Testis (tissue), 3 donors: Measurements from ENCODE around the gene MT1X. TPM values are rescaled to one million over a fixed set of nuclear protein-coding genes. Genes with fewer than 3 reads are reported as not detected.

Experiments
- DNase-seq: peaks from one replicate; pipeline ENCODE4 v3.0.0-alpha.2; 2019
- H3K27ac ChIP-seq, 2 donors: fragments of 200-600 bp; sonication (generic); one replicate each; pipeline ENCODE4 v1.5.1; 2019
- H3K27me3 ChIP-seq: fragments of 200-600 bp; sonication (generic); one replicate; pipeline ENCODE4 v1.5.1; 2019
- H3K36me3 ChIP-seq: fragments of 200-600 bp; sonication (generic); one replicate; pipeline ENCODE4 v1.5.1; 2017; ENCODE audit warnings: low read depth; ENCODE audit errors: missing control alignments
- H3K4me1 ChIP-seq: fragments of 200-600 bp; sonication (generic); one replicate; pipeline ENCODE4 v1.5.1; 2019
- H3K4me3 ChIP-seq, 2 donors: fragments of 200-600 bp; sonication (generic); one replicate each; pipeline ENCODE4 v1.5.1; 2017 to 2019
- H3K9me3 ChIP-seq: fragments of 200-600 bp; sonication (generic); one replicate; pipeline ENCODE4 v1.5.1; 2017
- POLR2A ChIP-seq: fragments of 450-650 bp; IDR thresholded peaks from one replicate; pipeline ENCODE4 v1.6.1; 2017; ENCODE audit warnings: antibody characterized with exemption, mild to moderate bottlenecking, moderate library complexity
- WGBS, 2 donors: methylation state at CpG; one replicate each; pipeline ENCODE4 v1.1.5; 2018; 5-methylcytosine and 5-hydroxymethylcytosine counted together
- intact Hi-C: fragments of 100-400 bp; cut with DNase I; formaldehyde crosslinking; loops from one replicate; pipeline ENCODE4 v1.15.1; 2023; ENCODE audit warnings: low total_unique reads
- polyA plus RNA-seq: library from polyadenylated mRNA; stranded (reverse); fragments of 350-450 nt; fragmentation: Illumina TruSeq; extraction: RNeasy Lipid Tissue Mini Kit (QIAGEN cat#74804); gene quantifications from one replicate; pipeline ENCODE4 v1.2.3, GENCODE V29; 2014; ENCODE audit warnings: low read depth, low replicate concordance; ENCODE audit not compliant: insufficient read depth
- total RNA-seq, 2 donors: library from RNA; depleted of rRNA; stranded (reverse); fragments of >200 nt; gene quantifications; one replicate each; pipeline ENCODE4 v1.2.3, GENCODE V29; 2016
- TF ChIP-seq, protein P1 (sequence below), 3 experiments: fragments of 450-650 bp in 2 of 3; fragments of 200-600 bp in 1 of 3; sonication (generic) in 1 of 3; IDR thresholded peaks; one replicate each; pipeline ENCODE4 v1.5.1; 2016 to 2019; ENCODE audit warnings: antibody characterized with exemption in 3 of 3, mild to moderate bottlenecking in 2 of 3, moderate library complexity in 1 of 3

Gene MT1X
- total and polyA plus RNA-seq, 3 donors from 2014 or later: 51.7 to 180 (median 77.0) TPM

GRCh38 chr16:56645311-56645710, 37.0 kb upstream of the MT1X start:
- no peaks in the 10 kb centered on the region for H3K36me3 ChIP-seq
- intact Hi-C loops: no loop called here
- H3K4me1 ChIP-seq: peaks cover 9% of the 10 kb centered on the region
- no peak overlapping the region for H3K27ac ChIP-seq
- WGBS, 2 donors: 73 to 87% methylated on average over 1 of the region's 1 CpG
- TF ChIP-seq POLR2A: no peak
- TF ChIP-seq, protein P1, sequence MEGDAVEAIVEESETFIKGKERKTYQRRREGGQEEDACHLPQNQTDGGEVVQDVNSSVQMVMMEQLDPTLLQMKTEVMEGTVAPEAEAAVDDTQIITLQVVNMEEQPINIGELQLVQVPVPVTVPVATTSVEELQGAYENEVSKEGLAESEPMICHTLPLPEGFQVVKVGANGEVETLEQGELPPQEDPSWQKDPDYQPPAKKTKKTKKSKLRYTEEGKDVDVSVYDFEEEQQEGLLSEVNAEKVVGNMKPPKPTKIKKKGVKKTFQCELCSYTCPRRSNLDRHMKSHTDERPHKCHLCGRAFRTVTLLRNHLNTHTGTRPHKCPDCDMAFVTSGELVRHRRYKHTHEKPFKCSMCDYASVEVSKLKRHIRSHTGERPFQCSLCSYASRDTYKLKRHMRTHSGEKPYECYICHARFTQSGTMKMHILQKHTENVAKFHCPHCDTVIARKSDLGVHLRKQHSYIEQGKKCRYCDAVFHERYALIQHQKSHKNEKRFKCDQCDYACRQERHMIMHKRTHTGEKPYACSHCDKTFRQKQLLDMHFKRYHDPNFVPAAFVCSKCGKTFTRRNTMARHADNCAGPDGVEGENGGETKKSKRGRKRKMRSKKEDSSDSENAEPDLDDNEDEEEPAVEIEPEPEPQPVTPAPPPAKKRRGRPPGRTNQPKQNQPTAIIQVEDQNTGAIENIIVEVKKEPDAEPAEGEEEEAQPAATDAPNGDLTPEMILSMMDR (IDR thresholded peaks at IDR 0.05): no peak
- no peak overlapping the region for H3K4me3 ChIP-seq
- no peaks in the 10 kb centered on the region for H3K27me3 ChIP-seq
- H3K9me3 ChIP-seq: no peaks in the 10 kb centered on the region
- no peak for DNase-seq

- Histone ChIP-seq H3K36me3 (no peaks in the 10 kb centered on the region), H3K9me3 (no peaks in the 10 kb centered on the region), H3K4me1 (peaks cover 9% of the 10 kb centered on the region), H3K4me3 (no peak overlapping the region), H3K27me3 (no peaks in the 10 kb centered on the region), H3K27ac (no peak overlapping the region)
- no peak for DNase-seq
- intact Hi-C loops: no loop called here
- no peak for TF ChIP-seq POLR2A
- TF ChIP-seq, protein P1 (IDR thresholded peaks at IDR 0.05): no peak
- WGBS, 2 donors: 0% methylated on average over 1 of the region's 1 CpG
Measured at GRCh38 chr16:56645838-56646237, 36.4 kb upstream of the MT1X start.

DNA sequence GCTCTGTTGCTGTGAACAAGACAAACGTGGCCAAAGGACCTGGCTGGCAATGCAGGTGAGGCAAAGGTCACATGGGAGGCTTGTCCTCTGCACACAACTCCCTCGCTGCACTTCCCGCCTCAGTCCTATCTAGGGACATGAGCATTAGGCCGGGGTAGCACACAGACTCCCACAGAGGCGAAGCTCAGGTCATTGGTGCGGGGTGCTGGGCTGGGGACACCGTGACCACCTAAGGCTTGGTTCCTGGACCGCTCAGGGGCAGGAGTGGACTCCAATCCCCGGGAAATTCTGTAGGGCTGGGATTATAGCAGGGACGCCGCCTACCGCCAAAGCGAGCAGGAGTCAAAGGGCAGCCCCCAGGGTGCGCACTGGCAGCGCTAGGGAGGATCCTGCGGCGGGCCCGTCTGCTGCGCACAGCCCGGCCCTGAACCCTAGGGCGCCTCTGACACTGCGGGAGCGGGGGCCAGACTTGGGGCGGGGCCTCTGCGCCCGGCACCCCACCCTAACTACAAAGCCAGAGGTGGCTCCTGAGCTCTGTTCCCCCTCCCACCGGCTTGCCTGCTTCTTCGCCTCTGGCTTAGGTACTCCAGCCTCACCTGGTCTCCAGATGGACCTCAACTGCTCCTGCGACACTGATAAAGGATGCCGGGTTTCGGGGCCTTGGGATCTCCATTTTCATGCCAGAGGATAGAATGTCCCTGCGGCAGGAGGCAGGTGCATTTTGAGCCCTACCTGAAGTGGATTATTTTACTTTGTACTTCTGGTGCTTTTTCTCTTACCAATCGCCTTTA, 34.4 kb upstream of the MT1X start:
- H3K27me3 ChIP-seq: no peaks in the 10 kb centered on the region
- intact Hi-C loops: no loop called here
- DNase-seq: no peak
- WGBS, 2 donors: 33 to 53% methylated on average over 7 to 33 of the region's 33 CpGs
- peaks cover 8% of the 10 kb centered on the region for H3K4me1 ChIP-seq
- no peak overlapping the region for H3K4me3 ChIP-seq
- no peak overlapping the region for H3K27ac ChIP-seq
- no peaks in the 10 kb centered on the region for H3K36me3 ChIP-seq
- TF ChIP-seq POLR2A: no peak
- TF ChIP-seq, protein P1 (IDR thresholded peaks at IDR 0.05): no peak
- H3K9me3 ChIP-seq: no peaks in the 10 kb centered on the region

DNA sequence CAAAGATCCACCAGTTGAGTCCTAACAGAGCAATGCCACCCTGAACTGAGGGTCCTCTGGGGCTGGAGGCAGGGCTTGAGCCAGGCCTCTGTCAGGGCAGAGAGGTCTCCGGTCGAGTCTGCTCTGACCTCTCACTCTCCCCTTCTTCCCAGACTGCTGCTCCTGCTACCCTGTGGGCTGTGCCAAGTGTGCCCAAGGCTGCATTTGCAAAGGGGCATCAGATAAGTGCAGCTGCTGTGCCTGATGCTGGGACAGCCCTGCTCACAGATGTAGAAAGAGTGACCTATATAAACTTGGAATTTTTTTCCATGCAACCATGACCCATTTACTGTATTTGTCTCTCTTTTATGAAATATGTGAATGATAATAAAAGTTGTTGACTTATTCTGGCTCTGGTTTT, 33.0 kb upstream of the MT1X start:
- TF ChIP-seq, protein P1 (IDR thresholded peaks at IDR 0.05): no peak
- TF ChIP-seq POLR2A: no peak

DNA sequence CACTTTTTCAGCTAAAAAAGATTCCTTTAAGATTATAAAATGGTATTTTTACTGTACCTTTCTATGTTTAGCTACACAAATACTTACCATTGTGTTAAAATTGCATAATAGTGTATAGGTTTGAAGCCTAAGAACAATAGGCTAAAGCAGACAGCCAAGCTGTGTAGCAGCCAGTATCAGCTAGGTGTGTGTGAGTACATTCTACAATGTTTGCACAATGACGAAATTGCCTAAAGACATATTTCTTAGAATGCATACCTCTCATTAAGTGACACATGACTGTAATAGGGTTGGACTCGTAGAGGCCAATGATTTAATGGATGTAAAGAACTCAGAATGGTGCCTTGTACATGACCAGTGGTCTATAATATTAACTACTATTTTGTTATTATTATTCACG, 32.5 kb upstream of the MT1X start:
- 92 to 93% methylated on average over 3 of the region's 3 CpGs for WGBS, 2 donors

More for the DNA sequence above, 33.0 kb upstream of the MT1X start:
- H3K4me1 ChIP-seq: no peaks in the 10 kb centered on the region
- 91 to 100% methylated on average over 2 of the region's 2 CpGs for WGBS, 2 donors
- no peaks in the 10 kb centered on the region for H3K9me3 ChIP-seq
- no peaks in the 10 kb centered on the region for H3K36me3 ChIP-seq
- no peak for DNase-seq
- no peak overlapping the region for H3K4me3 ChIP-seq
- intact Hi-C loops: no loop called here
- no peak overlapping the region for H3K27ac ChIP-seq
- no peaks in the 10 kb centered on the region for H3K27me3 ChIP-seq

More for the DNA sequence above, 32.5 kb upstream of the MT1X start:
- TF ChIP-seq, protein P1 (IDR thresholded peaks at IDR 0.05): no peak
- no peak for TF ChIP-seq POLR2A
- Histone ChIP-seq H3K27me3 (no peaks in the 10 kb centered on the region), H3K9me3 (no peaks in the 10 kb centered on the region), H3K4me1 (no peaks in the 10 kb centered on the region), H3K4me3 (no peak overlapping the region), H3K27ac (no peak overlapping the region), H3K36me3 (no peaks in the 10 kb centered on the region)
- intact Hi-C loops: no loop called here
- no peak for DNase-seq
